ENCODE results near the gene NSL1.
A peak's percentile ranks its signal among the peaks of the same experiment; 100 is the strongest.
"Not testable (repeated sequence)": the region's sequence is repeated elsewhere in the genome, so short reads cannot be mapped to it uniquely, and the experiment has no call there.

NSL1 gene

GRCh38 chr1:212791676-212792395 lies at the start of gene NSL1, which contains the start of gene TATDN3:
NSL1 (minus strand) TSS chr1:212791777; CDS start chr1:212791763, 14 bp downstream.
TATDN3 (plus strand) TSS chr1:212791894; CDS start chr1:212791922, 28 bp downstream.
- peak; percentile 46 for DNase-seq

GRCh38 chr1:212838145-212838544 lies 46.6 kb upstream of the NSL1 start:
- DNase-seq = no peak

DNA sequence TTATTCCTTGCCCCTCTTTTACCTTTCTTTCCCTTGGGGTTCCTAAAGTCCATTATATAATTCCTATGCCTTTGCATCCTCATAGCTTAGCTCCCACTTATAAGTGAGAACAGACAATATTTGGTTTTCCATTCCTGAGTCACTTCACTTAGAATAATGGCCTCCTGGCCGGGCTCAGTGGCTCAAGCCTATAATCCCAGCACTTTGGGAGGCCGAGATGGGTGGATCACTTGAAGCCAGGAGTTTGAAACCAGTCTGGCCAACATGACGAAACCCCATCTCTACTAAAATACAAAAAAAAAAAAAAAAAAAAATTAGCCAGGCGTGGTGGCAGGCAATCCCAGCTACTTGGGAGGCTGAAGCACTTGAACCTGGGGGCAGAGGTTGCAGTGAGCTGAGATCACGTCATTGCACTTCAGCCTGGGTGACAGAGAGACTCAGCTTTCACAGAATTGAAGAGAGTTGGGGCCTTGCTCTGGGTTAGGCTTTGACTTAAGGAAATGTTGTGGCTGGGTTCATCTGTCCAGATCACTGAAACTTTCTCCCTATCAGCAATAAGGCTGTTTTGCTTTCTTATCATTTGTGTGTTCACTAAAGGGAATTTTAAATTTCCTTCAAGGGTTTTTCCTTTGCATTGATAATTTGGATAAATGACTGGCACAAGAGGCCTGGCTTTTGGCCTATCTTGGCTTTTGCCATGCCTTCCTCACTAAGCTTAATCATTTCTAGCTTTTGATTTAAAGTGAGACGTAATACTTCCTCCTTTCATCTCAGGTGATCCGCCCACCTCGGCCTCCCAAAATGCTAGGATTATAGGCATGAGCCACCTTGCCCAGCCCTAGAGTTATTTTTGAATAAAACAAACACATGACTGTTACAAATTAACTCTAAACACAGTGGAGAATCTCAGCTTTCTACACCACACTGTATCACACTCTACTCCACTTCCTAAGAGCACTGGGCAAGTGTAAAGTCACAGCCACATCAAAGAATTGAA lies 41.9 kb upstream of the NSL1 start:
- not testable (repeated sequence) for DNase-seq

- no peak for DNase-seq
These were observed 36.8 kb upstream of the NSL1 start for GRCh38 chr1:212828395-212828794.

DNA sequence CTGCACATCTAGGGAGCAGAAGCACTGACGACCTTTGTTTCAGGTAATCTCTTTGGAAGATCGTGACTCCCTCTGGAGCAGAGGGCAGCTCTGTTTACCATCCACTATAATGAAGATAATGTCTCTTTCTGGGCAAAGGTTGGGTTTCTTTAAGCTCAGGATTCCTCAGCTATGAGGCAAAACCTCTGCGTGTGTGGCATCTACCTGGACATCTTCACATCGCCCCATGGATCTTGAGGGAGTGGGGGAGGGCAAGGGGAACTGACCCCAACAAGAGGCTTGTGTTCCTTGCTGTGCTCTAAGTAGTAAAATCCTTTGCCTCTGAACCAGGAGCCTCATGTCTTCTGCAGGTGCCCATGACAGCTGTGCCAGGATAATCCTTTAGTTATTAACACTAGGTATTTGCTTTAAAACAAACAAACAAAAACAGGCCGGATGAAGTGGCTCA lies 36.3 kb upstream of the NSL1 start:
- DNase-seq = no peak

DNA sequence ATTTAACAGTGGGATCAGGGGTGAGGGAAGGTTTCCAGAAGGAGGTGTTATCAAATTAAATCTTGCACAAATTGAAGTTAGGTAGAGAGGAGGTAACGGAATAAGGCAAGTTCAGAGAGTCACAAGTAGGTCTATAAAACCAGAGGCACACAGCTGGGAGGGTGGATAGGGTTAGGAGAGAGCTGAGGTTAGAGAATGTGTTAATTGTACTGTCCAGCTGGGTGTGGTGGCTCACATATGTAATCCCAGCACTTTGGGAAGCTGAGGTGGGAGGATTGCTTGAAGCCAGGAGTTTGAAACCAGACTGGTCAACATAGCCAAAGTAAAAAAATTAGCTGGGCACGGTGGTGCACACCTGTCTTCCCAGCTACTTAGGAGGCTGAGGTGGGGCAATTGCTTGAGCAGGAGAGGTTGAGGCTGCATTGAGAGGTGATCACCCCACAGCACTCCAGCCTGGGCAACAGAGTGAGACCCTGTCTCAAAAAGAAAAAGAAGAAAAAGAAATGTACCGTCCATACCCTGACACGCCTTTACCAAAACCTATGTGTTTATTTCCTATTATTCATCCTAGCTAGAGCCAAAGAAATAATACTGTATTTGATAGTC lies 35.7 kb upstream of the NSL1 start:
- no peak for DNase-seq

GRCh38 chr1:212825798-212826452 lies 34.3 kb upstream of the NSL1 start:
- DNase-seq = no peak

GRCh38 chr1:212824201-212824600 lies 32.6 kb upstream of the NSL1 start:
- no peak for DNase-seq

DNA sequence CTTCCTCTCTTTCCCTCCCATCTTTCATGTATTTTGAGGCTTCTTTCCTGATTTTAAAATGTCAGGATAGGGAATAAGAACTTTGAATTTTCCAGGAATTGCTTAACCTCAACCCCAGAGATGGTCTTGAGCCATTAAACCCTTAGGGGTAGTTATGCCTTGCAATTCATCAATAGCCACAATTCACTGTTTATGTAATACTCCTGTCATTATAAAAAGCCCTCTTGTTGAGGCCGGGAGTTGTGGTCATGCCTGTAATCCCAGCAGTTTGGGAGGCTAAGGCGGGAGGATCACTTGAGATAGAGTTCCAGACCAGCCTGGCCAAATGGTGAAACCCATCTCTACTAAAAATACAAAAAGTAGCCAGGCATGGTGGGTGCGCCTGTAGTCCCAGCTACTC lies 31.4 kb upstream of the NSL1 start:
- DNase-seq = no peak

GRCh38 chr1:212820969-212821368 lies 29.4 kb upstream of the NSL1 start:
- no peak for DNase-seq

GRCh38 chr1:212819726-212820125 lies 28.1 kb upstream of the NSL1 start:
- DNase-seq = no peak

DNA sequence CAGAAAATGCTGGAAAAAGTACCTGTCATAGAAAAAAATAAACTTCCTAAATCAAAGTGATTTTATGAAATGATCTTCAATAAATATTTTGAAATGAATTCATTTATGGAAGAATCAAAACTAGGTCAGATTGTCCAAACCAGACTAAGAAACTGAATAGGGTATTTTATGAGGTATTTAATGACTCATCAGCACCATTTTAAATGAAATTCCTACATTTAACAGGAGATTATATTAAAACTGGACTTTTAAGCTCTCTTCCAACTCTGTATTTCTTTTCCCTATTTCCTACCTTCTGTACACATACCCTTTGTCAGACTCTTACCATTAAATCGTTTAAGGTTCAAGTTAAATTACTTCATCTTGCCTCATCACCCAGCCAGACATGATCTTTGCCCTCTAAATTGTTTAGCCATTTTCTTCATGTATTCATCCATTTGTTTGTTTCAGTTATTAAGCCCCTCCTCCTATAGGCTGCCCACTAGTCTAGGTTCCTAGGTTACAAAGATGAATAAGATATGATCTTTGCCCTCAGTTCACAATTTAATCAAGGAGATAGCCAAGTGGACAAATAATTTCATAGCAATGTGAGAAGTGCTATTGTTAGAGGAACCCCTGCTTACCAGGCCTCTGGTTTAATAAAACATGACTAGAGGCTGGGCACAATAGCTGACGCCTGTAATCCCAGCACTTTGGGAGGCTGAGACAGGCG lies 25.1 kb upstream of the NSL1 start:
- no peak for DNase-seq

DNA sequence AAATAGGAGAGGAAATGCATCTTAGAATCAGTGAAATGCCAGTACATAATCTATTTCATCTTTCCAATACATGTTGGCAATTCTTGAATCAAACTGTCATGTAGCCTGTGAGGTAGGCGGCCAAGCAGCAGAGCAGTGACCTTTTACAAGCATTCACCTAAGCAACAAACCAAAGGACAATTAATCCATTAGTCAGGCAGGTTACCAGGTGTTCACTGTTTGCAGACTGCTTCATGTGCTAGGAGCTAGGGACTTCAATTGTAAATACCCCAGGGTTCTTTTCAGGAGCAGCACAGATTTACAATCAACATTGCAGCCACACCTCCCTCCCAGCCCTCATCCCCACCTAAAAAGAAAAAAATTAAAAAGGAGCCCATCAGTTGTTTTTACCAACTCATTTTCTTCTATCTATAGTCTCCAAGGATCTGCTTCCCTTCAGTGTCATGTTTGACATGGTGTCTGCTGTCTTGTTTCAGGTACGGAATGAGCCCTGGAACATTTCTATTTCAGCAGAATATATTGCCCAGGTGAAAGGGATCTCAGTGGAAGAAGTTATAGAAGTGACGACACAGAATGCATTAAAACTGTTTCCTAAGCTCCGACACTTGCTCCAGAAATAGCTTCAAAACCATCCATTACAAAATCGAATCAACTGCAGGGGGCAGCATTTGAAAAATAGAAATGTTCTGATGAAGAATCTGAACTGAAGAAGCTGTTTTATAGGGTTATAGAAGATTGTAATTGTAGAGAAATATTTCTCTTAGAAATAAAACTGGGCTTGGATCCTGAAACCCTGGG lies 23.2 kb upstream of the NSL1 start:
- no peak for DNase-seq

DNA sequence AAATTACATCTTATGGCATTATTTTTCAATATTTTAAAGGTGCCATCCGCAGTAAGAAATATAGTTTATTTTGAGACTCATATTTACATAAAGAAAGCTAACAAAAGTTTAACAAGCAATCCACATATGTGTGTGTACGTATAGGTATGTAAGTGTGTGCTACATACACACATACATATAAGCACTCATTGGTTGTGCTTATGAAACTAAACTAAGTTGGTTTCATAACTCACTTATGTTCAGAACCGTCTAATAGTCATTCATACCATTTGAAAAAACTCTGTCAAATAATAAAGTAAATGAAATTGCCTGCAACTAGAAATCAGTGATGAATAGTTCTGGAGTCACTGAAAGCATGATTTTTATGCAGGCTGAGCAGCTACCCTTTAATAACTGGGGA lies 14.2 kb upstream of the NSL1 start:
- DNase-seq = no peak

DNA sequence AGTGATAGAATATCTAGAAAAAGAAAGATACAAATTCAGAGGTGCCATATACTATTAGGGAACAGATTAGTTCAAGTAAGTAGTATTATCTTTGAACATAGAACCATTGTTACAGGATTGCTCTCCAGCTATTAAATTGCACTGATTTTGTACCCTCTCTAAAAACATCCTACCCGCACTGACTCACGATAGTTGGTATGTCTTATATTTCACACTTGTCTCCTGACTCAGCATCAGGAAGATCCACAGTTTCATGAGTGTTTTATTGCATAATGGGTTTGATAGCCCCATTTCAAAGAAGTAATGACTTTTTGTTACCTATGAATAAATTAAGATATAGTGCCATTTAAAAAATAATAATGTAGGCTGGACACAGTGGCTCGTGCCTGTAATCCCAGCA lies 6.1 kb upstream of the NSL1 start:
- DNase-seq = no peak

GRCh38 chr1:212794561-212795014 lies 3.0 kb upstream of the NSL1 start:
- DNase-seq = no peak

GRCh38 chr1:212792396-212792908 lies 875 bp upstream of the NSL1 start:
- DNase-seq = no peak

DNA sequence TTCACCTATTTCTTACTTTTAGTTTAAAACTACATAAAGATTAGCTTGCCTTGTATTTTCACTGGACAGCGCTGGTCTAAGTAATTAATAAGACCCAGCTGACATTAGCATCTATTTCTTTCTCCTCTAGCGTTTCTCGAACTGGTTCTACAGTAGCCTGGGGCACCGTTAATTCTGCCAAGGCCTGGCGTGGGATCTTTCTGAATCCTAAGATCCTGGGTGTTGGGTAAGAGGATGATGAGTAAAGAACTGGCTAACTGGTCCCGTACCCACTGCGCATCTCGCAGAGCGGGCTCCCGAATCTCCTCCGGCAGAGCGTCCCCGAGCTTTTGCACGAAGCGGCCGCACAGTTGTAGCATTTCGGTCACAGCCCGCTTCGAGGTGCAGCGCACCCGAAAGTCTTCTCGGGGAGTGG lies 309 bp downstream of the NSL1 start:
- DNase-seq = peak; percentile 43

GRCh38 chr1:212785871-212786270 lies 5.7 kb downstream of the NSL1 start:
- no peak for DNase-seq

GRCh38 chr1:212783976-212784375 lies 7.6 kb downstream of the NSL1 start:
- no peak for DNase-seq
